Activated T-helper 1 cell treated with Interleukin-2 at 50 U/mL for 16 hours (primary cell): ENCODE measurements around the gene CLSTN1.
"Not testable (repeated sequence)": the region's sequence is repeated elsewhere in the genome, so short reads cannot be mapped to it uniquely, and the experiment has no call there.

ENCODE experiments used
- DNase-seq: peaks from one replicate; pipeline ENCODE4 v3.0.0-alpha.2; 2020; ENCODE audit warnings: low read depth

CLSTN1 gene

GRCh38 chr1:9761855-9762254 is 61.9 kb downstream of the CLSTN1 start:
- no peak for DNase-seq

GRCh38 chr1:9760824-9761223 is 62.9 kb downstream of the CLSTN1 start:
- no peak for DNase-seq

GRCh38 chr1:9759939-9760338 is 63.8 kb downstream of the CLSTN1 start:
- DNase-seq = no peak

GRCh38 chr1:9758559-9759121 is 65.1 kb downstream of the CLSTN1 start:
- no peak for DNase-seq

- no peak for DNase-seq
Observed at GRCh38 chr1:9755441-9755995, 68.2 kb downstream of the CLSTN1 start.

- no peak for DNase-seq
Observed at GRCh38 chr1:9753121-9753531, 70.6 kb downstream of the CLSTN1 start.

DNA sequence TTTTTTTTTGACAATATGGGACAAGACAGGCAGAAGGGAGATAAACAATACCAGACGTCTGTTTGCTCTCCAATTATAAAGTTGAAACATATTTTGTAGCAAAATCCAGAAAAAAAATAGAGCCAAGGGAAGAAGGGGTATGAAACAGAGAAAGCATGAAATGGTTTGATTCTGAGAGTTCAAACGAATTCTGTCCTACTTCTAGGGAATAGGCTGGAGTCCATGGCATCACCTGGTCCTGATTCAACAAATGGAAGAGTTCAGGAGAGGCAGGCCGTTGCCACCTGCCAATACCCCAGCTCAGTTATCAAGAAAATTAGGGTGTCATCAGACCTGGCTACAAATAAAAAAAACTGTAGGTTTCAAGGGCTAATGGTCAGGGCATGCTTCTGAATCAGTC is 71.8 kb downstream of the CLSTN1 start:
- DNase-seq = no peak

DNA sequence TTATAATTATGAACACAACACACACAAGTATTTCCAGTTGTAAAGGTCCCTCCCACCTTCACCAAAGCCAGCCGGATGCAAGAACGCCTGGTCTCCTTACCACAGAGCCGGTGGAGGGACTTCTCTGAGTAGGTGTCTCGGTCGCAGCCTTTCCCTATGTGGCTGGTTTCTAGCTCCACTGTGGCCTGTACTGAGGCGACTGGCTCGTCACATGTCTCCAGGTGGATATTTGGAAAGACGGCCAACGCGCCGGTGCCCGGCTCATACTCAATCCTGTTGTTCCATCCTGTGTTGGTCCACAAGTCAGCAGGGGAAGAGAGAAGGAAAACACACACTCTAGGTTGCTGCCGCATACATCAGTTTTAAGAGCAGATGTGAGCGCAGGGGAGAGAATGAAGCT is 74.4 kb downstream of the CLSTN1 start:
- no peak for DNase-seq

DNA sequence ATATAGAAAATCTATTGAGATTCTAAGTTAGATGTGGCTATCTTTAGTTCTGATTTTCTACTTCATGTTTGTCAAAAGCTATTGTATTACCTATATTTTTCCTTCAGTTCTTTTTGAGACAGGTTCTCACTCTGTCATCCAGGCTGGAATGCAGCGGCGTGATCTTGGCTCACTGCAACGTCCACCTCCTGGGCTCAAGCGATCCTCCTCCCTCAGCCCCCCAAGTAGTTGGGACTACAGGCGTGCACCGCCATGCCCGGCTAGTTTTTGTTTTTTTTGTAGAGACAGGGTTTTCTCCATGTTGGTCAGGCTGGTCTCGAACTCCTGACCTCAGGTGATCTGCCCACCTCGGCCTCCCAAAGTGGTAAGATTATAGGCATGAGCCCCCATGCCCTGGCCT is 75.4 kb downstream of the CLSTN1 start:
- DNase-seq = not testable (repeated sequence)

DNA sequence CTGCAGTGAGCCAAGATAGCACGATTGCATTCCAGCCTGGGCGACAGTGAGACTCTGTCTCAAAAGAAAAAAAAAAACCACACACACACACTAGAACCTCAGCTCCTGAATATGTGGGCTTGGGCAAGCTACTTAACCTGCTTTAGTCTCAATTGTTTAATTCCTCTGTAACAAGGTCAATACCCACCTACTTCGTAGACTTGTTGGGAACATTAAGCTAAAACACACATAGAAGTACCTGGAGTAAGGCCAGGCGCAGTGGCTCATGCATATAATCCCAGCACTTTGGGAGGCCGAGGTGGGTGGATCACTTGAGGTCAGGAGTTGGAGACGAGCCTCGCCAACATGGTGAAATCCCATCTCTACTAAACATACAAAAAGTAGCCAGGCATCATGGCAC is 77.1 kb downstream of the CLSTN1 start:
- DNase-seq = no peak

DNA sequence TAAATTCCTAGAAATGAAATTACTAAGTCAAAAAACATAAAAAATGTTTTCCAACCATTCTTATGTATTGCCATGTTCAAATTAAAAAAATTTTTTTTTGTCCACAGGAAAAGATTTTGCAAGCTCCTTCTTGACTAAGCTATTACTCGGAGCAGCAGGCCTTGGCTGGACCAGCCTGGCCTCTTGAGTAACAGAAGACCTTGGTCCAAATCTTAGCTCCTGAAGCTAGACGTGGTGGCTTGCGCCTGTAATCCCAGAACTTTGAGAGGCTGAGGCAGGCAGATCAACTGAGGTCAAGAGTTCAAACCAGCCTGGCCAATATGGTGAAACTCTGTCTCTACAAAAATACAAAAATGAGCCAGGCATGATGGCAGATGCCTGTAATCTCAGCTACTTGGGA is 77.6 kb downstream of the CLSTN1 start:
- no peak for DNase-seq

DNA sequence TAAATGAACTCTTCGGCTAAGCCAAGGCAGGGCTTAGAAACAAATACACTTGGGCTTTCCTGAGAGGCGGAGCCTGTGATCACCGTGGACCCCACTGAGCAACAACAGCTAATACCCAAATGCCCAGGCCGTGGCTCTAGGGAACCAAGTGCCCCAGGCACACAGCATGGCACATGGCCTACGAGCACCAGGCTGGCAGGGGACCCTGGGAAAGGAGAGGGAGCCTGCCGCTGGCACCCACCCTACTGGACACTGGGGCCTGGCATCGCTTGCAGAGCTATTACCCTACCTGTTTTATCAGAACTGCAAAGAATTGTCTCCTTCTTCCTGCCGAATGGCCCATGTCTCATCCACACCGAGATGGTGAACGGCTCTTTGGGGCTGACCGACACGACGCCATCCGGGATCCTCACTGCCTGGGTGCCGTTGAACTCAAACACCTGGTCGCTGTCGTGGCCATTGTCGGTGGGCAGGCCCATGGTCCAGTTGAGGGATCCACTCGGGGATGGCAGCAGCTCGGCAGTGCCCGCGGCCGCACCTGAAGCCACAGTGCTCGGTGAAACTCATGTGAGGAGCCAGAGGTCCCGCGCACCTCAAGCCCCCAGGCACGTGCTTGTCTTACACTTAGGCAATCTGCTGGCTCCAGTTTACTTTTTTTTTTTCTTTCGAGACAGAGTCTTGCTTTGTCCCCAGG is 79.5 kb downstream of the CLSTN1 start:
- no peak for DNase-seq

- no peak for DNase-seq
Observed at GRCh38 chr1:9737671-9738070, 86.1 kb downstream of the CLSTN1 start.

- DNase-seq = no peak
Observed at GRCh38 chr1:9737057-9737456, 86.7 kb downstream of the CLSTN1 start.

DNA sequence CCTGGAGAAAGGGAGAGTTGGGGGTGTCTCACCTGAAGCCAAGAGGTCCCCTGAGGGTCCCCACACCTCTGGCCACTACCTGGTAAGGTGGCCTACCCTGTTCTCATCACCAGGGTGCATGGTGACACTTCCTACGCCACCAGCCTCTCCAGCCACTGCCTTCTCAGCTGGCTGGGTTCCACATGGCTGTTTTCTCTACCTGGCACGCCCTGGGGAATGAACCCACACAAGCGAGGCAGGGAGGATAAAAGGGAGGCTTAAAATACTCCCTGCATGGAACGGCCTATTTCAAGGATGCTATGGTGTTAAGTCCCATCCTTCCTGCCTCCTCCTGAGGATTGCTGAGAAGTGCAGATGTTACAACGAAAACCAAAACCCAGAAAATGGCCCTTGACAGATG is 87.5 kb downstream of the CLSTN1 start:
- DNase-seq = no peak

- DNase-seq = no peak
Observed at GRCh38 chr1:9735800-9736199, 88.0 kb downstream of the CLSTN1 start.

- DNase-seq = no peak
Observed at GRCh38 chr1:9733160-9733789, 90.5 kb downstream of the CLSTN1 start.

GRCh38 chr1:9732123-9732971 is 91.4 kb downstream of the CLSTN1 start:
- no peak for DNase-seq

- no peak for DNase-seq
Observed at GRCh38 chr1:9731561-9731960, 92.2 kb downstream of the CLSTN1 start.

DNA sequence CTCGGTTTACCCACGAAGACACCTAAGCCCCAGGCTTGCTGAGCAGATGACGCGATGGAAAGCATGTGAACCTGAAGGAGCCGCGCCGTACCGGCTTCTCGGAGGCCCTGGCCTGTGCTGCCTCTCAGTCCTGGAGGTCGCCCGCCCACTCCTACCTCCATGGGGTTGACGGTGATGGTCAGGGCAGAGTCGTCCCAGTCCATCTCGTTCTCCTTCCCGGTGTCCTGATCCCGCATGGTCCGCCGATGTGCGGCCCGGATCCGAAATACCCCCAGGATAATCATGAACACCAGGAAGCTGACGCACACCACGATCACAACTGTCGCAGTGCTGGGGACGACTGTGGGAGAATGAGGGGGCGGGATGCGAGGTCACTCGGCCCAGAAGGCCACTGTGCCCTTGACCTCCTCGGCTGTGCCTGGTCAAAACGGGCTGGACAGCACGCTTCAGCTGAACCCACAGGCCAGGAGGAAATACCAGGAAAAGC is 92.7 kb downstream of the CLSTN1 start:
- DNase-seq = no peak

- no peak for DNase-seq
Observed at GRCh38 chr1:9730096-9730901, 93.5 kb downstream of the CLSTN1 start.
